Neural cell (in vitro differentiated cells): Measurements from ENCODE around the gene GGCT. TPM values are rescaled to one million over a fixed set of nuclear protein-coding genes. Genes with fewer than 3 reads are reported as not detected.
"Not testable (repeated sequence)": the region's sequence is repeated elsewhere in the genome, so short reads cannot be mapped to it uniquely, and the experiment has no call there.

ENCODE experiments used
- H2AFZ ChIP-seq: fragments of 200-600, 300-800 bp; sonication (generic), shearing (Covaris generic); 2 replicates; pipeline ENCODE4 v1.6.0; 2014; ENCODE audit warnings: low read depth, mild to moderate bottlenecking, antibody characterized with exemption, low read length, moderate library complexity
- H3F3A ChIP-seq: fragments of 200-600 bp; shearing (Covaris generic); 2 replicates; pipeline ENCODE4 v1.6.1; 2016; ENCODE audit warnings: mild to moderate bottlenecking, moderate library complexity, mixed read lengths, antibody characterized with exemption, low read length; ENCODE audit not compliant: insufficient read depth, poor library complexity, severe bottlenecking
- H3K27ac ChIP-seq: fragments of 200-600, 300-800 bp; sonication (generic), shearing (Covaris generic); 2 replicates; pipeline ENCODE4 v1.5.1; 2014; ENCODE audit warnings: mild to moderate bottlenecking, low read length, moderate library complexity
- H3K27me3 ChIP-seq: fragments of 300-800, 200-600 bp; sonication (generic), shearing (Covaris generic); 2 replicates; pipeline ENCODE4 v1.6.0; 2014; ENCODE audit warnings: mild to moderate bottlenecking, low read depth, low read length, moderate library complexity; ENCODE audit not compliant: insufficient read depth
- H3K36me3 ChIP-seq: fragments of 300-800, 200-600 bp; sonication (generic), shearing (Covaris generic); 2 replicates; pipeline ENCODE4 v1.5.1; 2014; ENCODE audit warnings: mild to moderate bottlenecking, antibody characterized with exemption, low read length, moderate library complexity; ENCODE audit not compliant: insufficient read depth
- H3K4me2 ChIP-seq: fragments of 300-800, 200-600 bp; sonication (generic), shearing (Covaris generic); 2 replicates; pipeline ENCODE4 v1.6.0; 2014; ENCODE audit warnings: mild to moderate bottlenecking, low read length
- H3K4me3 ChIP-seq: fragments of 300-800, 200-600 bp; sonication (generic), shearing (Covaris generic); 2 replicates; pipeline ENCODE4 v1.5.1; 2014; ENCODE audit warnings: mild to moderate bottlenecking, low read length, moderate library complexity
- H3K79me2 ChIP-seq: fragments of 200-600 bp; shearing (Covaris generic); replicated peaks from 2 replicates; pipeline ENCODE4 v1.6.0; 2014; ENCODE audit warnings: mild to moderate bottlenecking, low read length, moderate library complexity; ENCODE audit not compliant: insufficient read depth
- H3K9ac ChIP-seq: fragments of 300-800, 200-600 bp; sonication (generic), shearing (Covaris generic); 2 replicates; pipeline ENCODE4 v1.6.1; 2016; ENCODE audit warnings: mild to moderate bottlenecking, low read length, mixed read lengths
- H3K9me2 ChIP-seq: fragments of 200-600 bp; shearing (Covaris generic); 2 replicates; pipeline ENCODE4 v1.6.1; 2016; ENCODE audit warnings: mild to moderate bottlenecking, low read length, mixed read lengths; ENCODE audit not compliant: insufficient read depth
- H3K9me3 ChIP-seq: fragments of 200-600, 300-800 bp; sonication (generic), shearing (Covaris generic); 2 replicates; pipeline ENCODE4 v1.6.1; 2016; ENCODE audit warnings: mild to moderate bottlenecking, mixed run types, low read length, moderate library complexity, mixed read lengths
- H4K20me1 ChIP-seq: fragments of 200-600 bp; shearing (Covaris generic); 2 replicates; pipeline ENCODE4 v1.6.1; 2016; ENCODE audit warnings: mild to moderate bottlenecking, mixed run types; ENCODE audit not compliant: insufficient read depth
- CTCF ChIP-seq: fragments of 450-650 bp; IDR thresholded peaks from 2 replicates; pipeline ENCODE4 v1.5.1; 2014; ENCODE audit warnings: antibody characterized with exemption, mild to moderate bottlenecking, moderate library complexity; ENCODE audit not compliant: poor library complexity, severe bottlenecking
- EP300 ChIP-seq: fragments of 450-650 bp; conservative IDR thresholded peaks from 2 replicates; pipeline ENCODE4 v1.6.1; 2014; ENCODE audit warnings: antibody characterized with exemption, mild to moderate bottlenecking, moderate library complexity; ENCODE audit not compliant: poor library complexity, severe bottlenecking
- EZH2 ChIP-seq: fragments of 200-600, 300-800 bp; shearing (Covaris generic), sonication (generic); IDR thresholded peaks from 2 replicates; pipeline ENCODE4 v1.6.1; 2014; ENCODE audit warnings: antibody characterized with exemption, low read length, borderline replicate concordance, mild to moderate bottlenecking; ENCODE audit not compliant: insufficient read depth, poor library complexity, severe bottlenecking
- MXI1 ChIP-seq: fragments of 450-650 bp; conservative IDR thresholded peaks from 2 replicates; pipeline ENCODE4 v1.6.1; 2014; ENCODE audit warnings: antibody characterized with exemption, mild to moderate bottlenecking; ENCODE audit not compliant: poor library complexity, severe bottlenecking
- POLR2AphosphoS5 ChIP-seq: IDR thresholded peaks from 2 replicates; pipeline ENCODE4 v1.6.1; 2012
- RAD21 ChIP-seq: fragments of 450-650 bp; conservative IDR thresholded peaks from 2 replicates; pipeline ENCODE4 v1.6.1; 2014; ENCODE audit warnings: antibody characterized with exemption, mild to moderate bottlenecking, moderate library complexity
- REST ChIP-seq: IDR thresholded peaks from 2 replicates; pipeline ENCODE4 v1.6.1; 2012; ENCODE audit warnings: borderline replicate concordance
- SMC3 ChIP-seq: fragments of 450-650 bp; conservative IDR thresholded peaks from 2 replicates; pipeline ENCODE4 v1.6.1; 2014; ENCODE audit warnings: antibody characterized with exemption, mild to moderate bottlenecking, moderate library complexity; ENCODE audit not compliant: poor library complexity
- TAF1 ChIP-seq: IDR thresholded peaks from 2 replicates; pipeline ENCODE4 v1.6.1; 2012; ENCODE audit warnings: low read depth
- polyA plus RNA-seq: library from polyadenylated mRNA; depleted of rRNA; stranded (reverse); fragments of >200 nt; gene quantifications from 2 replicates; pipeline ENCODE4 v1.2.3, GENCODE V29; 2014

The GGCT gene
- polyA plus RNA-seq, 1 donor from 2014 or later, result 39.8 TPM

GRCh38 chr7:30511494-30511893 lies 6.9 kb upstream of the GGCT start:
- no peak for TF ChIP-seq POLR2AphosphoS5
- TF ChIP-seq EP300, result no peak
- TF ChIP-seq CTCF, result no peak
- TF ChIP-seq RAD21, result no peak
- TF ChIP-seq TAF1, result no peak
- TF ChIP-seq MXI1, result no peak
- TF ChIP-seq REST, result no peak
- TF ChIP-seq EZH2, result no peak
- TF ChIP-seq SMC3, result no peak
- Histone ChIP-seq H3K79me2 (no peaks in the 10 kb centered on the region), H3F3A (no peaks in the 10 kb centered on the region), H3K36me3 (no peaks in the 10 kb centered on the region), H3K9me2 (no peaks in the 10 kb centered on the region), H3K4me2 (no peak overlapping the region), H3K9me3 (no peaks in the 10 kb centered on the region), H3K4me3 (no peak overlapping the region), H3K27ac (no peak overlapping the region), H3K9ac (no peak overlapping the region), H2AFZ (no peak overlapping the region), H3K27me3 (no peaks in the 10 kb centered on the region), H4K20me1 (no peaks in the 10 kb centered on the region)

- no peak overlapping the region for H3K4me2 ChIP-seq
- H3K4me3 ChIP-seq, result no peak overlapping the region
- no peaks in the 10 kb centered on the region for H3K9me2 ChIP-seq
- no peaks in the 10 kb centered on the region for H3K79me2 ChIP-seq
- no peak overlapping the region for H3K27ac ChIP-seq
- TF ChIP-seq SMC3 (peak; percentile 58), RAD21 (peak; percentile 34), CTCF (peak; percentile 62), POLR2AphosphoS5 (no peak), EP300 (no peak)
- H3F3A ChIP-seq, result no peaks in the 10 kb centered on the region
- H3K27me3 ChIP-seq, result no peaks in the 10 kb centered on the region
- H4K20me1 ChIP-seq, result no peaks in the 10 kb centered on the region
- no peaks in the 10 kb centered on the region for H3K9me3 ChIP-seq
- no peak overlapping the region for H2AFZ ChIP-seq
- H3K9ac ChIP-seq, result no peak overlapping the region
- H3K36me3 ChIP-seq, result no peaks in the 10 kb centered on the region
Measured at GRCh38 chr7:30510124-30511075, 5.8 kb upstream of the GGCT start.

- H3K4me2 ChIP-seq, H3K4me3 ChIP-seq, H3K36me3 ChIP-seq, H3K9ac ChIP-seq, H3K27me3 ChIP-seq, H3K27ac ChIP-seq, H3F3A ChIP-seq, H3K9me3 ChIP-seq, H3K79me2 ChIP-seq, H4K20me1 ChIP-seq, H3K9me2 ChIP-seq, H2AFZ ChIP-seq: not testable (repeated sequence)
Measured at GRCh38 chr7:30509171-30509857, 4.7 kb upstream of the GGCT start.
